Subcutaneous adipose tissue (tissue), 4 donors: ENCODE data around the gene FMN1. TPM values are rescaled to one million over a fixed set of nuclear protein-coding genes. Genes with fewer than 3 reads are reported as not detected.

Source experiments
- CTCF ChIP-seq: fragments of 450-650 bp; IDR thresholded peaks from one replicate; pipeline ENCODE4 v1.5.1; 2016; ENCODE audit warnings: low read depth, mild to moderate bottlenecking, control low read depth, antibody characterized with exemption, moderate library complexity
- total RNA-seq, 4 donors: library from RNA; depleted of rRNA; stranded (reverse); fragments of >200 nt; gene quantifications; one replicate each; pipeline ENCODE4 v1.1.0, GENCODE V29; 2016

Gene FMN1
- total RNA-seq, 4 donors from 2014 or later: 15.6 to 76.7 (median 53.9) TPM

- no peak for TF ChIP-seq CTCF
These were observed 276.0 kb downstream of the FMN1 start for GRCh38 chr15:32918547-32918946.

- no peak for TF ChIP-seq CTCF
These were observed 283.7 kb downstream of the FMN1 start for GRCh38 chr15:32910839-32911238.

- no peak for TF ChIP-seq CTCF
These were observed 285.1 kb downstream of the FMN1 start for GRCh38 chr15:32909431-32909830.

GRCh38 chr15:32908872-32909271, 285.6 kb downstream of the FMN1 start:
- TF ChIP-seq CTCF: no peak

- TF ChIP-seq CTCF: no peak
These were observed 286.2 kb downstream of the FMN1 start for GRCh38 chr15:32908135-32908801.

GRCh38 chr15:32905481-32905880, 289.0 kb downstream of the FMN1 start:
- TF ChIP-seq CTCF: no peak

GRCh38 chr15:32904448-32904847, 290.1 kb downstream of the FMN1 start:
- no peak for TF ChIP-seq CTCF
